ENCODE results near the gene CPEB4. TPM values are rescaled to one million over a fixed set of nuclear protein-coding genes. Genes with fewer than 3 reads are reported as not detected.

CPEB4 gene
- total RNA-seq, 1 experiment from 2014 or later: 11.1 TPM

Other genes starting within 250 kb of the CPEB4 start
- gene C5orf47, start 100.8 kb downstream of the CPEB4 start, total RNA-seq (2021; ENCODE audit: unreplicated experiment): not detected
- gene NSG2, start 157.4 kb downstream of the CPEB4 start, total RNA-seq (2021; ENCODE audit: unreplicated experiment): not detected